Activated CD4-positive, alpha-beta T cell treated with anti-CD3 and anti-CD28 coated beads, Interleukin-2, Interleukin-6, amounts not matched to agents 100 ng/mL and 50 ng/mL, durations not matched to agents 16 hours and 8 hours (primary cell): ENCODE measurements around the gene PROZ.
A peak's percentile ranks its signal among the peaks of the same experiment; 100 is the strongest.

Experiments used
- DNase-seq: peaks from one replicate; pipeline ENCODE4 v3.0.0-alpha.2; 2020

PROZ gene

DNA sequence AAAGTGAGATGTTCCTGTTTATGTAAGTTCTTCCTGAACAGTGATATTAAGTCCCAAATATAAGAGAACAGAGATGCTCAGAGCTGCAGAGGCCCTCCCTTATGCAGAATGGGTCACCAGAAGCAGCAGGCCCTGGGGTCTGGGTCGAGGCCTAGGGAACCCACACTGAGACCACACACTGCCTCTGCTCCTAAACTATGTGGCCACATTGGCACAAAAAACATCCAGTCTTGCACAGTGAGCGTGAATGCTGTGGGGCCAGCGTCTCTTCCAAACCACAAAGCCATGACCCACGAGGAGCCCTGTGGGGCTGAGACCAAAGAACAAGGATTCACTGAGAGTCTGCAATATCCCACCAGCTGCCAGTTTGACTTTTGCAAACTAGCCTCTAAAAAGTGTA is 23.6 kb downstream of the PROZ start:
- no peak for DNase-seq

DNA sequence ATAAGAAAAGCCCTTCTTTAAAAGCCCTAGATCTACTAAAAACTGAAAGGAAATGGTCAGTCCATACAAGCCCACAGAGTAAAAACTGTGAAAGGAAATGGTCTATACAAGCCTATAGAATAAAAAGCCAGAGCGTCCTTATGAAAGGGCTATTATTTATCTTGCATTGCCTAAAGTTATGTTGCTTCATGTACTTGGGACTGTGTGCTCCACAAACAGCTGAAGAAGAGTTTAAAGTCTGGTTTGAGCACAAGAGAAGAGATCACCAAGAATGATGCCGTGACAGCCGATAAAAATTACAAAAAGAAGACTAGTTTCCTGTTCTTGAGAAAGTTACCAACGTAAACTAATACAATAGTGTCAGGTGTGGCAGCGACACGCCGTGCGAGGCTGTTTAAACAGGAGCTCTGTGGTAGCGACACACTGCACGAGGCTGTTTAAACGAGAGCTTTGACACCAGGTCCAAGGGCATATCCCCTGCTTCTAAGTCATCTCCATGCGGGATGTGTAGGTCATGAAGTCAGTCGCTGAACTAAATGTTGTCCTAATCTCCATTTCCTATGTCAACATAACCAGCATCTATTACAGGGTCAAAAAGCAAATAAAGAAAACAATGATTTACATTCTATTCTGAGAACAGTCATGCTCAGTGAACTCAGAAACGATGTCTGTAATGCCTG is 25.1 kb downstream of the PROZ start:
- DNase-seq, result no peak

DNA sequence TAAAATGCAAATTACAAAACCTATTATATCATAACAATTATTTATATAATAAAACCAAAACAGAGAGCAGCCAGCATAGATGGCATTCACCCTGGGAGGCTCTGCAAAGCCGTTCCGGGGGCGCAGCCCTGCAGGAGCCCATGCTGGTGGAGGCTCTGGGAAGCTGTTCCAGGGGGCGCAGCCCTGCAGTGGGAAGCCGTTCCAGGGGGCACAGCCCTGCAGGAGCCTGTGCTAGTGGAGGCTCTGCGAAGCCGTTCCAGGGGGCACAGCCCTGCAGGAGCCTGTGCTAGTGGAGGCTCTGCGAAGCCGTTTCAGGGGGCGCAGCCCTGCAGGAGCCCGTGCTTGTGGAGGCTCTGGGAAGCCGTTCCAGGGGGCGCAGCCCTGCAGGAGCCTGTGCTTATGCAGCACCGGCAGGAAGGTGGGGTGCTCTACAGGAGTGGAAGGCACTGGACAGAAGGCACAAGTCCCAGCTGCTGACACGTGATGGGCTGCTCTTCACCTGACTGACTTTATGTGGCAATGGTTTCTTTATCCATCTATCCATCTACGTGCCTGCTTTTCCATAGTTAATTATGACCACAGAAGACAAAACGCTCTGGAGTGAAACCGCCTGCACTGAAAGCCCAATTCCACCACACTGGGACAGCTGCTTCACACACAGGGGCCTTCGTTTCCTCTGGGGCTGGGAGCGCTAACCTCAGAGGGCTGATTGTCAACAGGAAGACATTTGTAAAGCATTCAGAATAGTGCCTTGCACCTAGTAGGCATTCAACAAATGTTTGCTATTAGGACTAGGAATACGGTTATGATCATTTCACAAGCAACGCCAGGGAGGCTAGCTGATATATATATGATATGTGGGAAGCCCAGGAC is 26.4 kb downstream of the PROZ start:
- peak; percentile 35 for DNase-seq

GRCh38 chr13:113186061-113186900 is 27.8 kb downstream of the PROZ start:
- no peak for DNase-seq

- peak; percentile 67 for DNase-seq
These were observed 28.8 kb downstream of the PROZ start for GRCh38 chr13:113187263-113187669.

DNA sequence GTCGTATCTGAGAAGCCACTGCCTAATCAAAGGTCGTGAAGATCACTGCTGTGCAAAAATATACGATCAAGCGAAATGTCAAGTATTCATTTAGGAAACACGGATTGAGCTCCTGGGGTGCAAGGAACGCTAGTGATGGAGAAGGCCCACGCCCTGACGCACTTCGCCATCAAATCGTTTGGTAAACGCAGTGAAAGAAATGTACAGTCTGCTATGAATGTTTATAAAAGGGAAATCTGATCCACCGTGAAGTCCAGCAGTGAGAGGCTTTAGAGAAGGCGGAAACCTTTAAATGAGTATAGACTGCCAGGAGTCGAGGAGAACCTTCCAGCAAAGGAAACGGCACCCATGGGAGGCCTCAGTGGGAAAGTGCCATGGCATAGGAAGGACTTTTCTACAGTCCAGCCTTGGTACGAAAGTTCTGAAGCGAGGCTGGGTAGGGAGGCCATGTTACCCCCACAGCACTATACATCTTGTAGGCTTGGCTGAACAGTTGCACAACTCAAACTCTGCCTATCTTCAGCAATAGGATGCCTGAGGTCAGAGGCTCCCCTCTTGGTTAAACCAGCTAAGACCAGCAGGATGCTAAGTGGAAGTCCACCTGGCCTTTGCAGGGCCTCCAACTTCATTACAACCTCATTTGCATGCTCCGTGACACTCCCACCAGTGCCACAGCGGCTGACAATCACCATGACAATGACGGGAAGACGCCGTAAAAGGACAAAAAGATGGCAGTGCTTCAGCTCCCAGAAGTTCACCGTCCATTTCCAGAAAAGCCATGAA is 29.6 kb downstream of the PROZ start:
- no peak for DNase-seq

GRCh38 chr13:113190181-113190580 is 31.7 kb downstream of the PROZ start:
- DNase-seq, result no peak

DNA sequence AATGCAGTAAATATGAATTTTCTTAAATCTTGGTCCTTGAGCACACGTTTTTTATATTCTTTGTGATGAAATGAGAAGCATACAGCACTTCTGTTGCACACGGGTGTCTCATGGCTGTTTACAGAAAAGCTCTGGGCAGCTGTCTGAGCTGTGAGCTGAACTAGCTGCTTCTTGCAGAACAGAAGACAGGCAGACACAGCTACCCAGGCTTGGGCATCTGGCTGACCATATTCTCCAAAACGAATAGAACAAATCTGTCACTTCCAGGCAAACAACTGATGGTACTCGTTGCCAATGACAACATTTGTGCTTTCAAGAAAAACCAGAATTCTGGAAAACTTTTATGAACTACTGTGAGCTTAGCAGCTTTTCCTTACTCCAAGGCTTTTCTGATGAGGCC is 33.8 kb downstream of the PROZ start:
- no peak for DNase-seq

DNA sequence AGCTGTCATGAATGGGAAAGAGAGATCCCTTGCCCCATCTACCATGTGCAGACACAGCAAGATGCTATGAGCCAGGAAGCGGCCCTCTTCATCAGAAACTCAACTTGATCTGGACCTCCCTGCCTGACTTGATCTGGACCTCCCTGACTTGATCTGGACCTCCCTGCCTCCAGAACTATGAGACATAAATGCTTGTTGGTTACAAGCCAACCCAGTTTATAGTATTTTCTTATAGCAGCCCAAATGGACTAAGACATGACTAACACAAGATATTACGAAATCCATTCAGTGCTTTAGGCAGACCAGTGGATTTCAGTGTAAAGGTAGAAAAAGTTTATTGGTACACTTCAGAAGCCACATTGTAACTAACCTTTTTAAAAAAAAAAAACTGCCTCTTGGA is 34.5 kb downstream of the PROZ start:
- DNase-seq, result no peak

- DNase-seq, result no peak
These were observed 36.9 kb downstream of the PROZ start for GRCh38 chr13:113195360-113195759.

- DNase-seq, result no peak
These were observed 38.7 kb downstream of the PROZ start for GRCh38 chr13:113196970-113197737.

DNA sequence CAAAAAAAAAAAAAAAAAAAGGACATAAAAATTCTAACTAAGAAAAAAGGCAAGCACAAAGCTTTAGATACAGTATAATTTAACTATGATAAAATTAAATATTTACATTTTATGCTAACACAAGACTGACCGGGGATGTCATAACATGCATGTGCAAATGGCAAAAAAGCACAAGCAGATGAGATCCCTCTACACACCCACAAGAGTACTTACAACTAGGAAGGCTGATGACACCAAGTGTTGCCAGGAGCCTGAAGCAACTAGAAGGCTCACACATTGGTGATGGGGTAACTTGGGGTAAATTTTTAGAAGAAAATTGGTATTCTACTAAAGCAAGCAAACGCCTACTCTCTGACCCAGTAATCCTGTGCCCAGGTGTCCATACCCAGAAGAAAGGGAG is 43.4 kb downstream of the PROZ start:
- no peak for DNase-seq

GRCh38 chr13:113202912-113203311 is 44.5 kb downstream of the PROZ start:
- DNase-seq, result no peak

- no peak for DNase-seq
These were observed 45.3 kb downstream of the PROZ start for GRCh38 chr13:113203507-113204377.

DNA sequence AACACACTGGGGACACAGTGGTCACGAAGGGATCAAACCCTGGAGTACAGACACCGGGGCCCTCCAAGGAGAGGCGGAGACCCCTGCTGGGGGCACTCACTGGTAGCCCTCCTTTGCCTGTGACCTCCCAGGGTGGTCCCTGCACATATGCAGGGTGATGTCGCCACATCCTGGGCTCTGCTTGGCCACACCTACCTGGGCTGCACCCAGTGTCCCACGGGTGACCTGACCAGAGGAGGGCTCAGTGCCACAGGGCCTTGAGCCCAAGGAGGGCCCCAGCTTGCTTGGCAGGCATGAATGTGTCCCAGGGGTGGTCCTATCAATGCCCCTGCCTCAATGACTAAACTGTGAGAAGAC is 45.9 kb downstream of the PROZ start:
- DNase-seq, result no peak

GRCh38 chr13:113205428-113205931 is 47.0 kb downstream of the PROZ start:
- peak; percentile 37 for DNase-seq

GRCh38 chr13:113207460-113207859 is 49.0 kb downstream of the PROZ start:
- no peak for DNase-seq

DNA sequence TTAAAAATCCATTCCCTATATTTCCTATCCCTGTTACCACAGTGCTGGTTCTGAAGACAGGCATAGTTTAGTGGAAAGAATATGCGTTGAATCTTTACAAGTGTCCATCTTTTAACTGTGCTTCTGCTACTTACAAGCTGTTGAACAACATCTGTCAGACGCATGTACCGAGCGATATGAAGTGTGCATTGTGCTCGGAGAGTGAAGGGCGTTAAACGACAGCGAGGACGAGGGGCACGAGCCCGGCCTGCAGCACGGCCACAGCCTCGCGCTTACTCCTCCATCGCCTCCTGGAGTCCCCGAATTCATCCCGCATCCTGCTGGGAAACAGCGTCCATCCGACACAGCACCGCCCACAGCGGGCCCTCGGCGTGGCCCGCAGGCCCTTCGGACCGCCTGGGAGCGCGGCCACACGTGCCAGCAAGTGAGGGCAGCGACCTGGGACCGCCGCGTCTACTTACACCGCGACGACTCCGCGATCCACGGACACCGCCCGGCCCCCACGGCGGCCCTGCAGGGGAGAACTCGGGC is 49.5 kb downstream of the PROZ start:
- DNase-seq, result peak; percentile 28

DNA sequence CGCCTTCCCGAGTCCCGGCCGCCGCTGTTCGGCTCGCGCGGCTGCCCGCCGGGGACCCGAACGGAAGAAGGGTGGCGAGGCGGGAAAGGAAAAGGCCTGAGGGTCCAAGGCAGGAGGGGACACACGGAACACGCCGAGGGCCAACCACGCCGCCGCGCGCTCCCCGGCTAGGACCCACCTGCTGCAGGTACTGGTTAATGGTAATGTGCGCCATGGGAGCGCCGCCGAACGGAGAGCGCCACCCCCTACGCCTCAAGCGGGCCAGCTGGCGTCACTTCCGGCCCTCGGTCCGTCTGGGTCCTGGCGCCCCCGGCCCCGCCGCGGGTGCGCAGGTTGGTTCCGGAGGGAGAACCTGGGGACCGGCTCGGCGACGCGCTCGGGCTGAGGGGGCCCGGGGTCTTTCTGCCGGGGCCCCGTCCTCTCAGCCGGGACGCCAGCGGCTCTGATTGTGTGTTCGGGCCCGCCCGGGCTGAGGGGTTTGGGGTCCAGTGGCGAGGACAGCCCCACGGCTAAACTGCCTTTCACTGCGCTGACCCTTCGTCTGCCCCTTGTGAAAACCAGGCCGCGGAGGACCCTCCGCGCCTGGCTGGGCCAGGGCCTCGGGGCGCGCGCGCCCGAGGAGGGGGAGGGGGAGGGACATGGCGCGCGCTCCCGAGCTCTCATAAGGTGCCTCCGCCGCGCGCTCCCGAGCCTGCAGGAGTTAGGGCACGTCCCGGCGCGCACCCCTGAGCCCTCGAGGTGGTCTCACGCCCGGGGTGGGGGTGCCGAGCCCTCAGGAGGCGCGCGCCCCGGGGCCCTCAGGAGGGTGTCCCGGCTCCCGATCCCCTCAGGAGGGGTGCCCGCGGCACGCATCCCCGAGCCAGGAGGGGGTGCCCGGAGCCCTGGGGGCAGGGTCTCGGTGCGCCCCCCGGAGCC is 50.2 kb downstream of the PROZ start, which contains the start of gene PCID2:
TSS of gene PCID2 (minus strand) at position 249 of the 915 bp plus-strand sequence. CDS start at position 214, 35 bp downstream.
- peak; percentile 94 for DNase-seq
